Ovary (tissue), 3 donors: ENCODE measurements around the gene NKAIN2.

Experiments
- EP300 ChIP-seq: sonication (generic); formaldehyde crosslinking; IDR thresholded peaks from one replicate; pipeline ENCODE4 v1.6.1; 2017; ENCODE audit warnings: antibody characterized with exemption
- TF ChIP-seq, protein P1 (sequence below), 3 donors: fragments of 450-650 bp in 2 of 3; fragments of 200-600 bp in 1 of 3; IDR thresholded peaks; one replicate each; pipeline versions ENCODE4 v1.5.1 to v1.8.0; 2016 to 2022; ENCODE audit warnings: antibody characterized with exemption in 3 of 3, mild to moderate bottlenecking in 1 of 3
- donor health status: DM: no; HTN: no; CAD: no.

DNA sequence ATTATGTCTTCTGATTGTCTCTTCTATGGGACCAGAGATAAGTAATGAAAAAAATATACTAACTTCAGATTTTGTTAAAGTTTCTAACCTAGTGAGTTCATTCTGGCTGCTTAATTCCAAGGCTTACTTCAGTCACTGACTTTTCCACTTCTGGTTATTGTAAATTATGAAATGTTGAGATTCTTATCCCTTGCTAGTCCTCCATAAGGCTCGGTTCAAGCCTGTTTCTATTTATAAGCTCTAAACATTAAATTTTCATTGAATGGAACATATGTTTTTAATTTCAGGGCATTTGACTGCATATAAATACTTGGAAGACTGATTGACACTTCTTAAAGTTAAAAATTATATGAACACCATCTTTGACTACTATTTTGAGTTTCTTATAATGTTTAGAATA, 23.6 kb upstream of the NKAIN2 start:
- TF ChIP-seq, protein P1, sequence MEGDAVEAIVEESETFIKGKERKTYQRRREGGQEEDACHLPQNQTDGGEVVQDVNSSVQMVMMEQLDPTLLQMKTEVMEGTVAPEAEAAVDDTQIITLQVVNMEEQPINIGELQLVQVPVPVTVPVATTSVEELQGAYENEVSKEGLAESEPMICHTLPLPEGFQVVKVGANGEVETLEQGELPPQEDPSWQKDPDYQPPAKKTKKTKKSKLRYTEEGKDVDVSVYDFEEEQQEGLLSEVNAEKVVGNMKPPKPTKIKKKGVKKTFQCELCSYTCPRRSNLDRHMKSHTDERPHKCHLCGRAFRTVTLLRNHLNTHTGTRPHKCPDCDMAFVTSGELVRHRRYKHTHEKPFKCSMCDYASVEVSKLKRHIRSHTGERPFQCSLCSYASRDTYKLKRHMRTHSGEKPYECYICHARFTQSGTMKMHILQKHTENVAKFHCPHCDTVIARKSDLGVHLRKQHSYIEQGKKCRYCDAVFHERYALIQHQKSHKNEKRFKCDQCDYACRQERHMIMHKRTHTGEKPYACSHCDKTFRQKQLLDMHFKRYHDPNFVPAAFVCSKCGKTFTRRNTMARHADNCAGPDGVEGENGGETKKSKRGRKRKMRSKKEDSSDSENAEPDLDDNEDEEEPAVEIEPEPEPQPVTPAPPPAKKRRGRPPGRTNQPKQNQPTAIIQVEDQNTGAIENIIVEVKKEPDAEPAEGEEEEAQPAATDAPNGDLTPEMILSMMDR (IDR thresholded peaks at IDR 0.05): no peak
- TF ChIP-seq EP300: no peak
